DMS79 treated with DMSO at 0.1 percent for 48 hours (cell line): ENCODE measurements around the gene POU2F3.

Experiments used
- DNase-seq: peaks from one replicate; lab custom pipeline; 2025; lab: John Stamatoyannopoulos, UW

POU2F3 gene

DNA sequence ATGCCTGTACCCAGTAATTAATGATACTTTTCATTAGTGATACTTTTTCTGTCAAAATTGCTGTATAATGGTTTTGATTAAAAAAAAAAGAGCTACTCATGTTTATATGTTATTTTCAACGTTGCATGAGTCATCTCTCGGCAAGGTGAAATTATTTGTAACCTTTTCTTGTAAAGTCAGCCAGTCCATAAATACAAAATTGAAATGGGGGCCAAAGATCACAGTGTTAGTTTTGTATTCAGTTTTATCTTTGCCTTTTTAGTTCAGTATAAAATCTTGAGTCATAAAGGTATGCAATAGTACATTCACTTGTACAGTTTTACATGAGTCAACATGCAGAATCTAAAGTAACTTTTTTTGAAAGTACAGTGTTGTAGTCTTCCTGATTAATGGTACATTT lies 100.6 kb downstream of the POU2F3 start:
- no peak for DNase-seq

DNA sequence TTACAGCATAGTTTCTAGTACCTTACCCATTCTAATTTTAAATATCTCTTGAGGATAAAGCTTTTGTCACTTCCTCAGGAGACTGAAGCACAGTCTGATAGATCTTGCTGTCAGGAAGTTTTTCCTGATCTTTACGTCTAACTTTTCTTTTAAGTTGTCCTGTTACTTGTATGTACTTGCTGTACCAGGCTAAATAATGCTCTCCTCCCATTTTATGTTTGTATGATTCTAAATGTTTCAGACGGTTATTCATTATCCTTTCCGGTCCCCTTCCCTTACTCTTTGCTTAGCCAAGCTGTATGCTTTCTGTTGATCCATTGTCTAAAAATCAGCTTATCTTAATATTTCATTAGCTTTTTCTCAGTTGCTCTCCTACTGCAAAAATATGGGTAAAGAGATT lies 102.3 kb downstream of the POU2F3 start:
- DNase-seq, result no peak

- DNase-seq, result no peak
These were observed 102.7 kb downstream of the POU2F3 start for GRCh38 chr11:120342678-120343077.

- DNase-seq, result no peak
These were observed 103.5 kb downstream of the POU2F3 start for GRCh38 chr11:120343429-120343828.

DNA sequence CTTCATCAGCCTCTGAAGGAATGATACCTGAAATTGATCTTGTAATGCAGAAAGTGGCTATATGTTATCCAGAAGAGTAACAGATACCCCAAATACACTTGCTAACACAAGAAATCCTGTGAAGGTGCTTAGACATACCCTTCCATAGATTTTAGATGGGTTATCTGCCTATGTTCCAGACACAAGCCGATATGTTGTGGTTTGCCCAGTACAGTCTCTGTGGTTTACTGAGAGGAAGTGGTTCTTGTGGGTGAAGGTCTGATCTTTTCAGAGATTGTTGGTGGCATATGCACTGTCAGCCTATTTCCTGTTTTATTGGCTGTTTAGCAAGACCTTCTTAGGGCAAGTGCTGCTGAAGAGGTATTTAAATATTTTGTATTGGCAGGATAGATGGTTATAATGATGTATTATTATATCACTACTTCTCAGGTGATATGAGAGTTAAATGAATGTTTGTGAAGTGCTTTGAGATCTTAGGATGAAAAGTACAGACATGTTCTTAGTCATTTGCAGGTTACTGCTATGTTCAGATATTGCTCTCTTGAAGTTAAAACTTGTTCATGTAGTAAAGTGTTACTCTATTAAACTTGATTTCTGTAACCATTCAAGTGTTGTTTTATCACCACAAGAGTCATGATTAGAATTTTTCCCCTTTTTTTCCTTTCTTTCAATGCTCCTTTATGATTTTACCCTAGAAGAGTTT lies 104.5 kb downstream of the POU2F3 start:
- DNase-seq, result peak; percentile 64

DNA sequence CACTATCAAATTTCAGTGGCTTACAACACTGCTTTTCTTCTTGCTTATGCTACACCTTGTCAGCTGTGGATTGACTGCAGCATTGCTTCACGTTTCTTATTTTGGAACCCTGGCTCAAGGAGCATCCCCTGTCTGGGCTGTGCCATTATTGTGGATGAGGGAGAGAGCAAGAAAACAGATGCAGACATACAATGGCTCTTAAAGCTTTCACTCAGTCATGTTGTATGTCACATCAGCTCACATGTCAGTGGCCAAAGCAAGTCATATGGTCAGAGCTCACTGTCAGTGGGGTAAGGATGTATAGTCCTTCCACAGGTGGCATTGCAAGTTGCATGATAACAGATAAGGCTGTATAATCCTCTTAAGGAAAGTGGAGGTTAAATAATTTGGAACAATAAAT lies 106.3 kb downstream of the POU2F3 start:
- no peak for DNase-seq

DNA sequence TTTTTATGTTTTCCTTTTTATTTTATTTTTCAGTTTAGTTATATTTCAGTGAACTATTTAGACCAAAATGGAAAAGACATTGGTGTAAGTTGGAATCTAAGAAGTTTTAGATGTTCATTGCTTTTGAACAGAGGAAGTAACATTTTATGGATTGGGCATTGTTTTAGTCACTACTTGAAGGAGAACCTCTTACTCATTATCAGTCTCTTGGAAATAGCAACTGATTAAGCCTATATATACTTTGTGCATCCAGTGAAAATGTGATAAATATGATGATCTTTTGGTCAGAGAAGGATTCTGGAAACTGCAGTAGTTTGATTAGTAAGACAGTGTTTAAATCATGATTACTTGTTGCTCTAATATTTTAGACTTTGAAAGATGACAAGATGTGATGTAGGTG lies 110.7 kb downstream of the POU2F3 start:
- no peak for DNase-seq

DNA sequence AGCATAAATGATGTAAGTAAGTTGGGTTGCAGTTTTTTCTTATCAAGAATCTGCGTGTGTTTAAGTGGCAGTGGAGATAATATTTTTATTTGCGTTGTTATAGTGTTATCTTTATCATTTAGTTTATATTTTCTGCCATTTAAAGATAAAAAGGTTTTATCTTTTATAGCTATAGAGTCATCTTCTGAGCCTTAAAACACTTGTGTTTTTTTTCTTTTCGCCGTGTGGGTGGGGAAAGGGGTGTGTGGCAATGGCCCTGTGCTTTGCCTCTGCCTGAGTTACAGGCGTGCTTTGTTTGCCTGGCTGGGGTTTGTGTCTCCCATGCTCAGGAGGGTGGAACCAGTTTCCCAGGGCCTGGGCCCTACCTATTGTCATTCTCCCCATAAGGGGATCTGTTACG lies 112.5 kb downstream of the POU2F3 start:
- DNase-seq, result no peak

DNA sequence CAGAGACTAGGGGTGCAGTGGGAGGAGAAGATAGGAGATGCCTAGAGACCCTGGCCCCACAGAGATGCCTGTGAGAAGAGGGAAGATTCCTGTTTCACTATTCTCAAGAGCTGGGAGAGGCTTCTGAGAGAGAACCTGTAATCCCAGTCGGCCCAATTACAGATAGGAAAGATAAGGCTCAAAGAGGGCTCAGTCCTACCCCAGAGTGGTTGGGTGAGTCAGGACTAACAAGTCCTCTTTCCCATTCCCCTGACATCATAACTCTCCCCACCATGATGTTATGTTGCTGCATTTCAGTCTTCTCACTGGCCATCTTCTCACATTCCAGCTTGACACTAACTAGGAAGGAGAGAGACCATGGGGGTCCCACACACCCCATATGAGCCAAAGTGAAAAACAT lies 114.1 kb downstream of the POU2F3 start:
- DNase-seq, result no peak

DNA sequence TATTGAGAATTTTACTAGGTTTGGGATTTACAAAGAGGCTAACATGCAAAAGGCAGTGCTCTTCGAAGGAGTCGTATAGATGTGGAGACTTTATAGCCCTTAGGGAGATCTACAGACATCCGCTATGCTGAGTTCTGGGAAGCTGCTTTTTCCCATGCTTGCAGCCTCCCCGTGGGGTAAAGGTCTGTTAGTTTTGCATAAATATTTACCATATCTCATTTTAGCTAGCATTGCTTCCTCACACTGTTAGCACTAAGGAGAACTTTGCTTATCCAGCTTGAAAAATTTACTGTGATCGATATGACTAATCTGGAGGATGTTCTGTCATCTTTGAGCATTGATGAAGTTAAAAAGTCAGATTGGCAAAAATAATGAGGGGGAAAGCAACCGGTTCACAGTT lies 114.8 kb downstream of the POU2F3 start:
- DNase-seq, result no peak

DNA sequence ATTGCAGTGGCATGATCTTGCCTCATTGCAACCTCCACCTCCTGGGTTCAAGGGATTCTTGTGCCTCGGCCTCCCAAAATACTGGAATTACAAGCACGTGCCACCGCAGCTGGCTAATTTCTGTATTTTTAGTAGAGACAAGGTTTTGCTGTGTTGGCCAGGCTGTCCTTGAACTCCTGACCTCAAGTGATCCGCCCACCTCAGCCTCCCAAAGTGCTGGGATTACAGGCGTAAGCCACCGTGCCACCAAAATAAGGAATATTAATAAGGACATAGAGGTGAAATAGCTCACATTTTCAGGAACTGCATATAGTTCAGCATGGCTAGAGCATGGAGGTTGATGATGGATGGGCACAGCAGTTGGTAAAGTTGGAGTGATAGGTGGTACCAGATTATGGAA lies 117.7 kb downstream of the POU2F3 start:
- DNase-seq, result no peak

DNA sequence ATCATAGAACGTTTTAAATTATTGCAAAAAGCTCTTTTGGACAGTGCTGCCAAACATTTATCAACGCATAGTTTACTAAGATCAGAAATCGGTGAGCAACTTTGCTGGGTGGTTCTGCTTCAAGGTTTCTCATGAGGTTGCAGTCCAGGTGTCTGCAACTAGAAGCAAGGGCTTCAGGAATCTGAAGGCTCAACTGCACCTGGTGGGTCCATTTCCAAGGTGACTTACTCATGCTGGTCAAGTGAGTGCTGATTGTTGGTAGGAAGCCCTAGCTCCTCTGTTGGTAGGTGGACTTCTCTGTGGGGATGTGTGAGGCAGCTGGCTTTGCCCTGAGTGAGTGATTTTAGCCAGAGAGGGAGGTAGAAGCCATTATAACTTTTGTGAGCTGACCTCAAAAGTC lies 118.8 kb downstream of the POU2F3 start:
- no peak for DNase-seq

- no peak for DNase-seq
These were observed 123.5 kb downstream of the POU2F3 start for GRCh38 chr11:120363436-120363835.

DNA sequence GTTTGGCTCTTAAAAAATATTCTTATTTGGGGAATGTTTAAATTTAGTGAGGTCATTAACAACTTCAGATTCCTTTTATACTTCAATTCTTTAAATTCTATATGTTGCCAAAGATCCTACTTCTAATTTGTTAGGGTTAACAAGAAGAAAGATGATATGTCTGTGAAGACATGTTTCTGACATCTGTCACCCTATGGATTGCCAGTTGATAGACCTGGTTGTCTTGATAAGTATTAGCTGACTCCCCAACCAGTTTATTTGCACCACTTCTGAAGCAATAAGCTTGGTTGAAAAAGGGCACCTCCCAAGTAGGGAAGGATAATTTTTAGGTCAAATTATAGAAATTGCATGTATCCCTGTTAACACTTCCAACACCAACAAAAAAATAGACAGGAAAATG lies 125.6 kb downstream of the POU2F3 start:
- DNase-seq, result no peak
